ENCODE results near the gene BNIPL. TPM values are rescaled to one million over a fixed set of nuclear protein-coding genes. Genes with fewer than 3 reads are reported as not detected.
A peak's percentile ranks its signal among the peaks of the same experiment; 100 is the strongest.

Gene BNIPL
- total and polyA plus RNA-seq, 2 of the 13 experiments (the other 11 are each of a cell fraction or from before 2014, with no cell fraction given), result 0.40 to 1.1 TPM

DNA sequence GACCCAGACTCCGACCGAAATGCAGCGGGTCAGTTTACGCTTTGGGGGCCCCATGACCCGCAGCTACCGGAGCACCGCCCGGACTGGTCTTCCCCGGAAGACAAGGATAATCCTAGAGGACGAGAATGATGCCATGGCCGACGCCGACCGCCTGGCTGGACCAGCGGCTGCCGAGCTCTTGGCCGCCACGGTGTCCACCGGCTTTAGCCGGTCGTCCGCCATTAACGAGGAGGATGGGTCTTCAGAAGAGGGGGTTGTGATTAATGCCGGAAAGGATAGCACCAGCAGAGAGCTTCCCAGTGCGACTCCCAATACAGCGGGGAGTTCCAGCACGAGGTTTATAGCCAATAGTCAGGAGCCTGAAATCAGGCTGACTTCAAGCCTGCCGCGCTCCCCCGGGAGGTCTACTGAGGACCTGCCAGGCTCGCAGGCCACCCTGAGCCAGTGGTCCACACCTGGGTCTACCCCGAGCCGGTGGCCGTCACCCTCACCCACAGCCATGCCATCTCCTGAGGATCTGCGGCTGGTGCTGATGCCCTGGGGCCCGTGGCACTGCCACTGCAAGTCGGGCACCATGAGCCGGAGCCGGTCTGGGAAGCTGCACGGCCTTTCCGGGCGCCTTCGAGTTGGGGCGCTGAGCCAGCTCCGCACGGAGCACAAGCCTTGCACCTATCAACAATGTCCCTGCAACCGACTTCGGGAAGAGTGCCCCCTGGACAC lies 11.7 kb downstream of the BNIPL start (continued):
- TF ChIP-seq ZNF563 (CRISPR knock-in tag; IDR thresholded peaks at IDR 0.05) (0 out of 2 replicates have a peak, but pooled peaks have one; percentile 70), MTF1 (CRISPR knock-in tag; IDR thresholded peaks at IDR 0.05) (no peak; the same call in 1 of the 2 replicates), ETV5 (CRISPR knock-in tag; IDR thresholded peaks at IDR 0.05; ENCODE audit: borderline replicate concordance) (no peak), CHD4 (IDR thresholded peaks at IDR 0.05; ENCODE audit: borderline replicate concordance, low read length) (no peak), RBFOX2 (IDR thresholded peaks at IDR 0.05; ENCODE audit: low read depth, low read length) (peak; percentile 48; the same call in 1 of the 2 replicates), FOXC1 (CRISPR knock-in tag; IDR thresholded peaks at IDR 0.05; ENCODE audit: borderline replicate concordance) (peak; percentile 29; the same call in 1 of the 2 replicates), FOXA1 (IDR thresholded peaks at IDR 0.05) (no peak), FOXA1 (CRISPR knock-in tag; IDR thresholded peaks at IDR 0.05) (no peak), KDM5B (CRISPR knock-in tag; IDR thresholded peaks at IDR 0.05; ENCODE audit: borderline replicate concordance) (peak; percentile 64; the same call in 1 of the 2 replicates), ZNF256 (CRISPR knock-in tag; conservative IDR thresholded peaks at IDR 0.05) (no peak), XRCC5 (optimal IDR thresholded peaks at IDR 0.05; ENCODE audit: low read length) (peak; percentile 42), ZNF567 (CRISPR knock-in tag; IDR thresholded peaks at IDR 0.05; ENCODE audit: borderline replicate concordance) (no peak), SAP130 (CRISPR knock-in tag; IDR thresholded peaks at IDR 0.05; ENCODE audit: low read depth) (peak; percentile 53), RARA (CRISPR knock-in tag; IDR thresholded peaks at IDR 0.05) (no peak)
- TF ChIP-seq, protein P1, sequence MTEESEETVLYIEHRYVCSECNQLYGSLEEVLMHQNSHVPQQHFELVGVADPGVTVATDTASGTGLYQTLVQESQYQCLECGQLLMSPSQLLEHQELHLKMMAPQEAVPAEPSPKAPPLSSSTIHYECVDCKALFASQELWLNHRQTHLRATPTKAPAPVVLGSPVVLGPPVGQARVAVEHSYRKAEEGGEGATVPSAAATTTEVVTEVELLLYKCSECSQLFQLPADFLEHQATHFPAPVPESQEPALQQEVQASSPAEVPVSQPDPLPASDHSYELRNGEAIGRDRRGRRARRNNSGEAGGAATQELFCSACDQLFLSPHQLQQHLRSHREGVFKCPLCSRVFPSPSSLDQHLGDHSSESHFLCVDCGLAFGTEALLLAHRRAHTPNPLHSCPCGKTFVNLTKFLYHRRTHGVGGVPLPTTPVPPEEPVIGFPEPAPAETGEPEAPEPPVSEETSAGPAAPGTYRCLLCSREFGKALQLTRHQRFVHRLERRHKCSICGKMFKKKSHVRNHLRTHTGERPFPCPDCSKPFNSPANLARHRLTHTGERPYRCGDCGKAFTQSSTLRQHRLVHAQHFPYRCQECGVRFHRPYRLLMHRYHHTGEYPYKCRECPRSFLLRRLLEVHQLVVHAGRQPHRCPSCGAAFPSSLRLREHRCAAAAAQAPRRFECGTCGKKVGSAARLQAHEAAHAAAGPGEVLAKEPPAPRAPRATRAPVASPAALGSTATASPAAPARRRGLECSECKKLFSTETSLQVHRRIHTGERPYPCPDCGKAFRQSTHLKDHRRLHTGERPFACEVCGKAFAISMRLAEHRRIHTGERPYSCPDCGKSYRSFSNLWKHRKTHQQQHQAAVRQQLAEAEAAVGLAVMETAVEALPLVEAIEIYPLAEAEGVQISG (CRISPR knock-in tag; IDR thresholded peaks at IDR 0.05), result peak; percentile 58
- TF ChIP-seq, protein P2, sequence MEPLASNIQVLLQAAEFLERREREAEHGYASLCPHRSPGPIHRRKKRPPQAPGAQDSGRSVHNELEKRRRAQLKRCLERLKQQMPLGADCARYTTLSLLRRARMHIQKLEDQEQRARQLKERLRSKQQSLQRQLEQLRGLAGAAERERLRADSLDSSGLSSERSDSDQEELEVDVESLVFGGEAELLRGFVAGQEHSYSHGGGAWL (CRISPR knock-in tag; IDR thresholded peaks at IDR 0.05), result peak; percentile 76; the same call in 1 of the 2 replicates
- TF ChIP-seq, protein P3, sequence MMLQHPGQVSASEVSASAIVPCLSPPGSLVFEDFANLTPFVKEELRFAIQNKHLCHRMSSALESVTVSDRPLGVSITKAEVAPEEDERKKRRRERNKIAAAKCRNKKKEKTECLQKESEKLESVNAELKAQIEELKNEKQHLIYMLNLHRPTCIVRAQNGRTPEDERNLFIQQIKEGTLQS (CRISPR knock-in tag; IDR thresholded peaks at IDR 0.05), result no peak
- TF ChIP-seq, protein P4, sequence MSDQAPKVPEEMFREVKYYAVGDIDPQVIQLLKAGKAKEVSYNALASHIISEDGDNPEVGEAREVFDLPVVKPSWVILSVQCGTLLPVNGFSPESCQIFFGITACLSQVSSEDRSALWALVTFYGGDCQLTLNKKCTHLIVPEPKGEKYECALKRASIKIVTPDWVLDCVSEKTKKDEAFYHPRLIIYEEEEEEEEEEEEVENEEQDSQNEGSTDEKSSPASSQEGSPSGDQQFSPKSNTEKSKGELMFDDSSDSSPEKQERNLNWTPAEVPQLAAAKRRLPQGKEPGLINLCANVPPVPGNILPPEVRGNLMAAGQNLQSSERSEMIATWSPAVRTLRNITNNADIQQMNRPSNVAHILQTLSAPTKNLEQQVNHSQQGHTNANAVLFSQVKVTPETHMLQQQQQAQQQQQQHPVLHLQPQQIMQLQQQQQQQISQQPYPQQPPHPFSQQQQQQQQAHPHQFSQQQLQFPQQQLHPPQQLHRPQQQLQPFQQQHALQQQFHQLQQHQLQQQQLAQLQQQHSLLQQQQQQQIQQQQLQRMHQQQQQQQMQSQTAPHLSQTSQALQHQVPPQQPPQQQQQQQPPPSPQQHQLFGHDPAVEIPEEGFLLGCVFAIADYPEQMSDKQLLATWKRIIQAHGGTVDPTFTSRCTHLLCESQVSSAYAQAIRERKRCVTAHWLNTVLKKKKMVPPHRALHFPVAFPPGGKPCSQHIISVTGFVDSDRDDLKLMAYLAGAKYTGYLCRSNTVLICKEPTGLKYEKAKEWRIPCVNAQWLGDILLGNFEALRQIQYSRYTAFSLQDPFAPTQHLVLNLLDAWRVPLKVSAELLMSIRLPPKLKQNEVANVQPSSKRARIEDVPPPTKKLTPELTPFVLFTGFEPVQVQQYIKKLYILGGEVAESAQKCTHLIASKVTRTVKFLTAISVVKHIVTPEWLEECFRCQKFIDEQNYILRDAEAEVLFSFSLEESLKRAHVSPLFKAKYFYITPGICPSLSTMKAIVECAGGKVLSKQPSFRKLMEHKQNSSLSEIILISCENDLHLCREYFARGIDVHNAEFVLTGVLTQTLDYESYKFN (CRISPR knock-in tag; conservative IDR thresholded peaks at IDR 0.05), result no peak; the same call in 1 of the 2 replicates
- TF ChIP-seq, protein P5, sequence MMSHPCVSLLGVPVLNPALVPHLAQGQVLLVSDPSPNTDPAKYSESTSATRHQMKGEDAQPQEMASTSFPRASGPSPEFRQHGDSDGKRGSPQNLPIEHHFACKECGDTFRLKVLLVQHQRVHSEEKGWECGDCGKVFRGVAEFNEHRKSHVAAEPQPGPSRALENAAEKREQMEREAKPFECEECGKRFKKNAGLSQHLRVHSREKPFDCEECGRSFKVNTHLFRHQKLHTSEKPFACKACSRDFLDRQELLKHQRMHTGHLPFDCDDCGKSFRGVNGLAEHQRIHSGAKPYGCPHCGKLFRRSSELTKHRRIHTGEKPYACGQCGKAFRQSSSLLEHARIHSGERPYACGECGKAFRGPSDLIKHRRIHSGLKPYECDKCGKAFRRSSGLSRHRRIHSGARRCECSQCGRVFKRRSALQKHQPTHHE (CRISPR knock-in tag; IDR thresholded peaks at IDR 0.05; ENCODE audit: borderline replicate concordance), result no peak
- TF ChIP-seq, protein P6, sequence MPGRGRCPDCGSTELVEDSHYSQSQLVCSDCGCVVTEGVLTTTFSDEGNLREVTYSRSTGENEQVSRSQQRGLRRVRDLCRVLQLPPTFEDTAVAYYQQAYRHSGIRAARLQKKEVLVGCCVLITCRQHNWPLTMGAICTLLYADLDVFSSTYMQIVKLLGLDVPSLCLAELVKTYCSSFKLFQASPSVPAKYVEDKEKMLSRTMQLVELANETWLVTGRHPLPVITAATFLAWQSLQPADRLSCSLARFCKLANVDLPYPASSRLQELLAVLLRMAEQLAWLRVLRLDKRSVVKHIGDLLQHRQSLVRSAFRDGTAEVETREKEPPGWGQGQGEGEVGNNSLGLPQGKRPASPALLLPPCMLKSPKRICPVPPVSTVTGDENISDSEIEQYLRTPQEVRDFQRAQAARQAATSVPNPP (CRISPR knock-in tag; IDR thresholded peaks at IDR 0.05), result no peak
